ENCODE measurements around the gene PYDC2. TPM values are rescaled to one million over a fixed set of nuclear protein-coding genes. Genes with fewer than 3 reads are reported as not detected.

PYDC2 gene
- not detected in 2 replicates for total RNA-seq

DNA sequence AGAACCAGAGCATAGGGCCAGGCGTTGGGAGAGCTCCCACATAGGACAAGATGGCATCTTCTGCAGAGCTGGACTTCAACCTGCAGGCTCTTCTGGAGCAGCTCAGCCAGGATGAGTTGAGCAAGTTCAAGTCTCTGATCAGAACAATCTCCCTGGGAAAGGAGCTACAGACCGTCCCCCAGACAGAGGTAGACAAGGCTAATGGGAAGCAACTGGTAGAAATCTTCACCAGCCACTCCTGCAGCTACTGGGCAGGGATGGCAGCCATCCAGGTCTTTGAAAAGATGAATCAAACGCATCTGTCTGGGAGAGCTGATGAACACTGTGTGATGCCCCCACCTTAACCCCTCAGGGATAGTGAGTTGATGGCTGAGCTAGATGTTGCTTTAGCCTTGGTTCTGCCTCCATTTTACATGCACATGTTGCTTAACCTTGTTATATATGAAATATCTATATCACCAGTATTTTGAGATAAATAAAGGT lies at the start of gene PYDC2:
Gene PYDC2 (plus strand): TSS at position 51 of the 483 bp plus-strand sequence. CDS start 0 bp downstream, at position 51.

Other genes with a start within 250 kb of the PYDC2 start
- gene CCDC50, start 131.8 kb upstream of the PYDC2 start, total RNA-seq: 63.9 and 92.2 TPM in 2 replicates
- 0.13 and 0.33 TPM in 2 replicates for gene UTS2B, start 130.6 kb upstream of the PYDC2 start, total RNA-seq

Measured in mesangial cell (primary cell).